ENCODE measurements around the gene CHODL.

GRCh38 chr21:18265944-18266343 is 21.3 kb downstream of the CHODL start:
- TF ChIP-seq POLR2A (IDR thresholded peaks at IDR 0.05): no peak
- TF ChIP-seq CTCF (IDR thresholded peaks at IDR 0.05): peak in 1 of 6 experiments; percentile 17
